Memory B cell (primary cell): ENCODE measurements around the gene ATP13A2.
"Not testable (repeated sequence)": the region's sequence is repeated elsewhere in the genome, so short reads cannot be mapped to it uniquely, and the experiment has no call there.

Source experiments
- ATAC-seq: fragments of 150-1000 bp; cut with Tn5 transposase; 2 replicates; pipeline ENCODE4 v1.10.0; 2021; ENCODE audit warnings: low read depth, mild to moderate bottlenecking, moderate library complexity
- DNase-seq, 2 donors: peaks; one replicate each; pipeline ENCODE4 v3.0.0; 2022; ENCODE audit warnings: low spot score in 2 of 2
- H3K27ac Mint-ChIP-seq: one replicate; pipeline ENCODE4 v1.8.0; 2022; ENCODE audit warnings: mild to moderate bottlenecking, moderate library complexity, mixed read lengths
- H3K27me3 Mint-ChIP-seq: one replicate; pipeline ENCODE4 v1.8.0; 2022; ENCODE audit warnings: mixed read lengths
- H3K36me3 Mint-ChIP-seq: one replicate; pipeline ENCODE4 v1.8.0; 2022; ENCODE audit warnings: mild to moderate bottlenecking, mixed read lengths
- H3K4me1 Mint-ChIP-seq: one replicate; pipeline ENCODE4 v1.8.0; 2022; ENCODE audit warnings: mixed read lengths
- H3K4me3 Mint-ChIP-seq: one replicate; pipeline ENCODE4 v1.8.0; 2022; ENCODE audit warnings: mild to moderate bottlenecking, moderate library complexity, mixed read lengths
- H3K9me3 Mint-ChIP-seq: one replicate; pipeline ENCODE4 v1.8.0; 2022; ENCODE audit warnings: mixed read lengths

Gene ATP13A2

DNA sequence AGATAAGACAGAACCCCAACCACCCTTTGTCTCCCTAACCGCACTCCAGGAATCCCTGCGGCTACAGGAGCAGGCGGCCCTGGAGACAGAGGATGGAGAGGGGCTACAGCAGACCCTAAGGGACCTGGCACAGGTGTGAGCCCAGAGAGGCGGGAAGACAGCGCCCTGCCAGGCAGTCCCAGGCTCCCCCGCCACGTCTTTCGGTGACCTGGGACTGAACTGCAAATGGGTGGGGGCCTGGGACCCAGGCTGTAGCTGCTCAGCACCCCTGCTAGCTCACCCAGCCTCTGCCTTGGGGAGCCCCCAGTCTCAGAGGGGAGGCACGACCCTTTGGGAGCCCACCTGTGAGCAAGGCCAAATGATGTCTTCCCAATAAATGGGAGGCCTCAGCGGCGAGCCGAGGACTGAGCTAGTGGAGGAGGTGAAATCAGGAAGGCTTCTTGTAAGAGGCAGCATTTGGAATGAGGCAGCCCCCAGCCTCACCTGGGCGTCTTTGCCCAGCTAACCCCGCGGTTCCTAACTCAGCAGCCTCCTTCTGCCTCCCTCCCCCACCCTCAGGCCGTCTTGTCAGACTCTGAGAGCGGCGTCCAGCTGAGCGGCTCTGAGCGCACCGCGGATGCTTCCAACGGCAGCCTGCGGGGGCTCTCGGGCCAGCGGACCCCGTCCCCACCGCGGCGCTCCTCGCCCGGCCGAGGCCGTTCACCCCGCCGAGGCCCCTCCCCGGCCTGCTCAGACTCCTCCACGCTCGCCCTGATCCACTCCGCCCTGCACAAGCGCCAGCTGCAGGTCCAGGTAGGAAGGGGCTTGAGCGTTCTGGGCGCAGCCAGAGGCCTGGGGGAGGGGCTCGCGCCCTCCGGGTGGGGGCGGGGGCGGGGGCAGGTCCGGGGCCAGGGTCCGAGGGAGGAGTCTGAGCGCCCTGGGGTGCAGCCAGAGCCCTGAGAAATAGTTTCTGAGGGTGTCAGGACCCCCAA, 73.1 kb downstream of the ATP13A2 start:
- no peaks in the 10 kb centered on the region for H3K4me1 Mint-ChIP-seq
- no peak overlapping the region for H3K27ac Mint-ChIP-seq
- peaks cover 9% of the 10 kb centered on the region for H3K36me3 Mint-ChIP-seq
- DNase-seq (no peak), ATAC-seq (no peak)
- H3K9me3 Mint-ChIP-seq: no peaks in the 10 kb centered on the region
- no peaks in the 10 kb centered on the region for H3K27me3 Mint-ChIP-seq
- H3K4me3 Mint-ChIP-seq: no peak overlapping the region

DNA sequence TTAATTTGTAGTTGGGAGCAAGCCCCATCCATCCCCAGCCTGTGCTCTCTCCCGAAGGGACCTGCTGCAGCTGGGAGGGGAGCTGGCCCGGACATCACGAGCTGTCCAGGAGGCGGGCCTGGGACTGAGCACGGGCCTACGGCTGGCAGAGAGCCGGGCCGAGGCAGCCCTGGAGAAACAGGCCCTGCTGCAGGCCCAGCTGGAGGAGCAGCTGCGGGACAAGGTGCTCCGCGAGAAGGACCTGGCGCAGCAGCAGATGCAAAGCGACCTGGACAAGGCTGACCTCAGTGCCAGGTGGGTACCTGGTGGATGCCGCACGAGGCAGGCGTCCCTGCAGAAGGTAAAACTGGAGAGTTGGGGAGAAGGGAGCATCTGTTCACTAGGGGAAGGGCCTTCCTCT, 75.1 kb downstream of the ATP13A2 start:
- H3K9me3 Mint-ChIP-seq, ATAC-seq, H3K27ac Mint-ChIP-seq, H3K27me3 Mint-ChIP-seq, DNase-seq, H3K4me1 Mint-ChIP-seq, H3K4me3 Mint-ChIP-seq: not testable (repeated sequence)
- peaks cover 12% of the 10 kb centered on the region for H3K36me3 Mint-ChIP-seq
